Fibroblast of villous mesenchyme (primary cell): ENCODE measurements around the gene GRN. TPM values are rescaled to one million over a fixed set of nuclear protein-coding genes. Genes with fewer than 3 reads are reported as not detected.
"Not testable (repeated sequence)": the region's sequence is repeated elsewhere in the genome, so short reads cannot be mapped to it uniquely, and the experiment has no call there.

Experiments
- DNase-seq: peaks from one replicate; pipeline ENCODE4 v3.0.0-alpha.2; 2010; ENCODE audit warnings: low read depth
- H3K4me3 ChIP-seq: 2 replicates; pipeline ENCODE4 v1.5.1; 2011; ENCODE audit warnings: low read depth, mild to moderate bottlenecking, low read length
- total RNA-seq: library from RNA; depleted of rRNA; stranded (reverse); fragments of >200 nt; gene quantifications from 2 replicates; pipeline ENCODE4 v1.2.3, GENCODE V29; 2012
- TF ChIP-seq, protein P1 (sequence below): IDR thresholded peaks from 2 replicates; pipeline ENCODE4 v1.5.1; 2012; ENCODE audit warnings: low read depth, mild to moderate bottlenecking, low read length; ENCODE audit not compliant: insufficient read depth

Gene GRN
- total RNA-seq, 1 donor, result 165 TPM

DNA sequence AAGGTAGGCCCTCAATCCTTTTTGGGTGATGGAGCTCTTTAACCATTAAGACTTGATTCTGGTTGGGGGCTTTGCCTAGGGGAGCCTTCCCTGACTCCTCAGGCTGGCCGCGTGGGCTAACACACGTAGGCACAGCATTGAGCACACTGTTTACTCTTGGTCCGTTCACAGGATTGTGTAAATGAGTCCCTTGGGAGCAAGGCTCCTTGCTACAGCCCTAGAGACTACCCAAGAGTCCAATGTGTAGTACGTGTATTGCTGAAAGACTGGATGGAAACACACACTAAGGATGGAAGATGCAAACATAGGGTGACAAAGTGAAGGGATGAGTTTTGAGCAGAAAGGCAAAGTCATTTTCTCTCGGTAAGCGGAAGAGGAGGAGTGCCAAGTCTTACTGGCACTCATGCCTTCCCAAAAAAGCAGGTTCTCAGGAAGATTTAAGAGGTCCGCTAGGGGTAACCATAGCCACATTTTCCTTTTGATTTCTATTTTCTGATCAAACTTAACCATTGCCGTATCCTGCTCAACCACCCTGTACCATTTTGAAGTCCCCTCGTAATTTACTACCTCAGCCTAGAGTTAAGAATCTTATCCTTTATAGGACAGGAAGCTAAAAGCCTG lies 45.3 kb downstream of the GRN start:
- TF ChIP-seq, protein P1, sequence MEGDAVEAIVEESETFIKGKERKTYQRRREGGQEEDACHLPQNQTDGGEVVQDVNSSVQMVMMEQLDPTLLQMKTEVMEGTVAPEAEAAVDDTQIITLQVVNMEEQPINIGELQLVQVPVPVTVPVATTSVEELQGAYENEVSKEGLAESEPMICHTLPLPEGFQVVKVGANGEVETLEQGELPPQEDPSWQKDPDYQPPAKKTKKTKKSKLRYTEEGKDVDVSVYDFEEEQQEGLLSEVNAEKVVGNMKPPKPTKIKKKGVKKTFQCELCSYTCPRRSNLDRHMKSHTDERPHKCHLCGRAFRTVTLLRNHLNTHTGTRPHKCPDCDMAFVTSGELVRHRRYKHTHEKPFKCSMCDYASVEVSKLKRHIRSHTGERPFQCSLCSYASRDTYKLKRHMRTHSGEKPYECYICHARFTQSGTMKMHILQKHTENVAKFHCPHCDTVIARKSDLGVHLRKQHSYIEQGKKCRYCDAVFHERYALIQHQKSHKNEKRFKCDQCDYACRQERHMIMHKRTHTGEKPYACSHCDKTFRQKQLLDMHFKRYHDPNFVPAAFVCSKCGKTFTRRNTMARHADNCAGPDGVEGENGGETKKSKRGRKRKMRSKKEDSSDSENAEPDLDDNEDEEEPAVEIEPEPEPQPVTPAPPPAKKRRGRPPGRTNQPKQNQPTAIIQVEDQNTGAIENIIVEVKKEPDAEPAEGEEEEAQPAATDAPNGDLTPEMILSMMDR, result no peak
- H3K4me3 ChIP-seq, result no peak overlapping the region
- DNase-seq, result no peak

DNA sequence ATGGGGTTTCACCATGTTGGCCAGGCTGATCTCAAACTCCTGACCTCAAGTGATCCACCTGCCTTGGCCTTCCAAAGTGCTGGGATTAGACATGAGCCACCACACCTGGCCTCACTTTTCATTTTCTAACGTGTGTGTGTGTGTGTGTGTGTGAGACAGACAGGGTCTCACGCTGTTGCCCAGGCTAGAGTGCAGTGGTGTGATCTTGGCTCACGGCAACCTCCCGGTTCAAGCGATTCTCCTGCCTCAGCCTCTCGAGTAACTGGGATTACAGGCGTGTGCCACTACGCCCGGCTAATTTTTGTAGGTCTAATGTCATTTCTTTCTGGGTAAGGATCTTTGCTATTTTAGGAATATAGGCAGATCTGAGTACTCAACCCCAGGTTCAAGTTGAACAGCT lies 49.0 kb downstream of the GRN start:
- not testable (repeated sequence) for DNase-seq, H3K4me3 ChIP-seq

DNA sequence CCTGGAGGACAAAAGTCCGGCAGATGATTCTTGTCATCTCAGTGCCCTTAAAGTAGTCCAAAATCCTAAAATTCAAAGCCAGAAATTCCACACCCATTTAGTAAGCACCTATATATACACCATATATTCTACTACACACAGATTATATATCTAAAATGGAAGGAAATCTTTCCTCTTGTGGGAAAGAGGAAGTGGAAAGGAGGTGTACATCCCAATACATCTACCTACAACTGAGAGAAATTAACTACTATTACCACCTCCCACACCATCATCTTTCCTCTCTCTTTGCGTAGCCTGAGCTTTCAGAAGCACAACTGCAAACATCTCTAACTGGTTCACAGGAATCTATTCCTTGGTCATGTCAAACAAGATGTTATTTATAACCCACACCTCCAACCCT lies 49.7 kb downstream of the GRN start:
- TF ChIP-seq, protein P1, result no peak
- DNase-seq, result no peak
- H3K4me3 ChIP-seq, result no peak overlapping the region

DNA sequence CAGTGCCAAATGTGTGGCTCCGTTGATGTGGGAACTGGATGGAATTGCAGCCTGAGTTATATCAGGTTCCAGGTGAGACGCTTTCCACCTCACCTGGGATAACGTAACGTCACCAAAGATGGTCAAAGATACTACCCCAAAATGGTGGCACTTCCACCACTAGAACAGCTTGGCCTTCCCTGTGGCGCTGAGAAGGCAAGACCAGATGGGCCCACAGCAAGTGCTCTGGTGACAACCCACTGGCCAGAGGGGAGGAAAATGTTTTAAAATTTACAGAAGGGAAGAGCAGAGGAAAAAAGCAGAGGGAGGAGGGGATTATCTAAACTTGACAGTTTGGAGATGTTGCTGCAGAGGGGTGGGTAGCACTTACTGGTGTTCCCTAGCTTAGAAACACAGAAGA lies 51.8 kb downstream of the GRN start:
- H3K4me3 ChIP-seq, result no peak overlapping the region
- no peak for DNase-seq
- TF ChIP-seq, protein P1, result no peak

DNA sequence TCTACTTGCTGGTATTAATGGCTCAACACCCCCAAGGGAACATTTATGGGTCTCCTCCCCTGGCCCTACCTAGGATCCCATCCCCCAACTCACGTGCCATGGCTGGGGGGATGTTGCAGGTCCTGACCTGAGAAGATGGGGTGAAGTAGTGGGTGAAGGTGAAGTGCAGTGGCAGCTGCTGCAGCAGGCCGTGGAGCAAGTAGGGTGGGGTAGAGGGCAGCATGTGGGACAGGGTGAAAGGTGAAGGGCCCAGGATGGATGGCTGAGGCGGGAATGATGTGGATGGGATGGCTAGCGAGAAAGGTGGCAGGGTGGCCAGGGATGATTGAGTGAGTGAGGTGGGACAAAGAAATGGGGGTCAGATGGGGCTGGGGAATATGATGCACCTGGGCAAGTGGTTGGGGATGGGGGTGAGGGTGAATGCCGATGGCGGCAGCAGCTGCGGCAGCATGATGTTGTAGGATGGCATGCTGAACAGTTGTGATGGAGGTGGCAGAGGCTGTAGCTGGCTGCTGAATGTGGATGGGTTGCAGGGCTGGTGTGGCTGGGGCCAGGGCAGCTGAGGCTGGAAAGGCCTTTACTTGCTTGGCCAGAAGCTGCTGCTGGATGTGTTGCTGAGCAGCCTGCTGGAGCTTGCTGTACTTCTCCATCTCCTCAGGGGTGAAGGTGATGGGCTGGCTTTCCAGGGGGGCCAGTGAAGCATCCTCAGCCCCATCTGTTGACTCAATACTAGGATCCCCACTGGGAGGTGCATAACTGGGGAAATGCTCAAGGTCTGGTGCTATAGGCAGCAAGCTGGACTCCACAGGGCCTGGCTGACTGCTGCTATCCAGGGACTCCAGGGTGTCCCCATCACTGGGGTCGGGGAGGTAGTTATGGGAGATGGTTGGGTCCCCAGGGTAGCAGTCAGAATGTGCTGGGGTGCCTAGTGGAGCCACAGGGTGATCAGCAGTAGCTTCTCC lies 52.7 kb downstream of the GRN start:
- no peak overlapping the region for H3K4me3 ChIP-seq
- DNase-seq, result no peak

DNA sequence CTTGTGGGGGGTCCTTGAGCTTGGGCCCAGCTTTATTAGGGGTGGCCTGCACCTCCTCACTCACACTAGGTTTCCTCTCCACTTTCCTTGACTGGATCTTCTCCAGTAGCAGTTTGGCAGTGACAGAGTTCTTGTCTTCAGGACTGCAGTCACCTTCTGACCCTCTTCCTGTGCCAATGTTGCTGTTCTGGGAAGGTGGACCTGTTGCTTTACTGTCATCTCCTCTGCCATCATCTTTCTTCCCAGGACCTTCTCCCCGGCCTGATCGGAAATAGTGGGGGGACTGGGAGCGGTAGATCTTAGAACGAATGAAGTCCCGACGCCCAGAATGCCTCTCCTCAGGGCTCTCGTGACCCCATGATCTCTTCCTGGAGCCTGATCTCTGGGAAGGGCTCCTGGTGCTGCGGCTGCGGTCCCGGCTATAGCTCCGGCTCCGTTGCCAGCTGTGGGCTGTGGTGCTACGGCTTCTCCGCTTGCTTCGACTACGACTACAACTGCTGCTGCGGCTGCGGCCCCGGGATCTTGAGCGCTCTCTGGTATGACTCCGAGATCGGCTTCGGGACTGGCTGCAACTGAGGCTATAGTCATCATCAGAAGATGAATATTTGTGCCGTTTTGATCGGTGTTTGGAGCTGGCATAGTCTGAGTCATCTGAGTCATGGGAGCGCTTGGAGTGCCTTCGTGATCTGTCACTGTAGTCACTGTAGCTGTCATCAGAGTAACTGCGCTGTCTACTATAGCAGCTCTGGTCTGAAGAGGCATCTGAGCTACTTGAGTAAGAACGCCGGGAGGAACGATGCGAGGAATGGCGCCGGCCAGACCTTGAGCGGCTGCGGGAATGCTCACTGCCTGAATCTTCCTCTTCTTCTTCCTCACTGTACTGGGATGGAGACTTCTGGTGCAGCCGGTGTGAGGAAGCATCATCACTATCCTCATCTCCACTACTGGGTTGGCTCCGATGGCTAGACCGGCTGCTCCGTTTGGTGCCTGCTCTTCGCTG lies 53.9 kb downstream of the GRN start:
- TF ChIP-seq, protein P1, result no peak
- H3K4me3 ChIP-seq, result no peak overlapping the region
- DNase-seq, result no peak

More for the DNA sequence above, 52.7 kb downstream of the GRN start:
- TF ChIP-seq, protein P1, result no peak
